Skeletal muscle tissue (tissue), 4 donors: ENCODE data around the gene JMJD7. TPM values are rescaled to one million over a fixed set of nuclear protein-coding genes. Genes with fewer than 3 reads are reported as not detected.

Experiments used
- H3K27ac ChIP-seq: one replicate; pipeline ENCODE4 v1.7.0; 2013; ENCODE audit warnings: mild to moderate bottlenecking, low read depth, low read length, inconsistent platforms
- H3K27me3 ChIP-seq, 3 donors: one replicate each; pipeline ENCODE4 v1.7.0; 2013; ENCODE audit warnings: low read length in 3 of 3; ENCODE audit not compliant: control insufficient read depth in 3 of 3, insufficient read depth in 3 of 3
- H3K36me3 ChIP-seq, 3 donors: one replicate each; pipeline ENCODE4 v1.7.0; 2013; ENCODE audit warnings: low read length in 3 of 3; ENCODE audit not compliant: control insufficient read depth in 3 of 3, insufficient read depth in 3 of 3
- H3K4me1 ChIP-seq, 3 donors: one replicate each; pipeline ENCODE4 v1.7.0; 2013; ENCODE audit warnings: low read length in 3 of 3, mild to moderate bottlenecking in 3 of 3; ENCODE audit not compliant: control insufficient read depth in 3 of 3, insufficient read depth in 3 of 3
- H3K4me3 ChIP-seq, 3 donors: one replicate each; pipeline ENCODE4 v1.7.0; 2013; ENCODE audit warnings: low read length in 3 of 3
- H3K9ac ChIP-seq, 3 donors: one replicate each; pipeline ENCODE4 v1.7.0; 2013; ENCODE audit warnings: low read length in 3 of 3, mild to moderate bottlenecking in 3 of 3, moderate library complexity in 2 of 3, low read depth in 1 of 3
- H3K9me3 ChIP-seq, 3 donors: one replicate each; pipeline ENCODE4 v1.7.0; 2013; ENCODE audit warnings: low read length in 3 of 3; ENCODE audit not compliant: control insufficient read depth in 3 of 3
- total RNA-seq: library from RNA; depleted of rRNA; stranded (reverse); fragments of >200 nt; gene quantifications from one replicate; pipeline ENCODE4 v1.2.3, GENCODE V29; 2014
- donor health status: Osteomylitis.

Gene JMJD7
- total RNA-seq, 1 donor from 2014 or later = 1.0 TPM

DNA sequence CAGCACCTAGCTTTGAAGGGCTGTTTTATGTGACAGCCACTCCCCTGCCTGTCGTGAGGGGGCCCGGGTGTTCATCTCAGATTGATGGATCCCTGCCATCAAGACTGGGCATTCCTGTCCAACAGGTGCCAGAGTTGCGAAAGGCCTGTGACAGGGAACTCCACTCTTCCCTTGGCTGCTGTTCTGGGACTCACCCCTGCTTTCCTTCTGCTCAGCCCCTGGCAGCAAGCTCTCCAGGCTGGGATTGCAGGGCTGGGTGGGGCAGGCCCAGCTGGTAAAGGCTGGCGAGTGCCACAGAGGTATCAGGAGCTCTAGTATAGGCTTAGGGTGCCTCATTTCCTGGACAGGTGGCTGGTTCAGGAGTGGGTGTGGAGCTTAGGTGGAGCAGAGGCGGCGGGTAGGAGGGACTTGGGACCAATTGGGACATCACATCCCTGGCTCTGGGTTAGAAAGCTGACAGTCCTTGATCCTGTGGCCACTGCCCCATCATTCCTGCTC is 10.6 kb downstream of the JMJD7 start, which contains the start of gene PLA2G4B:
PLA2G4B (plus strand) TSS at position 448 of the 498 bp plus-strand sequence. CDS start 67 bp downstream, outside the sequence.
- Histone ChIP-seq H3K36me3 (peaks cover 12 to 18% (median 16%) of the 10 kb centered on the region in 3 donors), H3K27ac (peak within 1 kb of the TSS; percentile 75)

DNA sequence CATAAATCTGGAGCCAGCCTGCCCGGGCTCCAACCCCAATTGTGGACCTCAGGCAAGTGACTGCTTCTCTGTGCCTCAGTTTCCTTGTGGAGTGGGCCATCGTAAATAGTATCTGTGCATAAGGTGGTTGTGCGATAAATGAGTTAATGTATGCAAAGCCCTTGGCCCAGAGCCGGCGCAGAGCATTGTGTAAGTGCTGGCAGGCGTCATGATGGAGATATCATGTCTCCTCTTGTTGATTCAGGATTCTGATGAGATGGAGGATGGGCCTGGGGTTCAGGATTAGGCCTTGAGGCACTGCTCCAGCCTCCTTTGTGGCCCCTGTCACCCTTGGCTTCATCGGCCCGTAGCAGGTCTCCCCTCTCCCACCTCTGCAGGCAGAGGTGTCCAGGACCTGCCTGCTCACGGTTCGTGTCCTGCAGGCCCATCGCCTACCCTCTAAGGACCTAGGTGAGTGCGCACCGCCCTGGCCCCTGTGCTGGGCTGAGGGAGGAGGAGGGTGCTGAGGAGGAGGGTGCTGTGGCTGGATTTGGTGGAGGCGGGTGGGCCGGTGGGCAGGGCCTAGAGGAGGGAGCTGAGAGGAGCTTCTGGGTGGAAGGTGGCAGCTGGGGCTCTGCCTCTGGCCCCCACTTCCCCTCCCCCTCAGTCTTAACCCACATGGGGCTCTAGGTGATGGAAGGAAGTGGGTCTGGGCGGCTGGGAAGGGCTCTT is 12.0 kb downstream of the JMJD7 start:
- H3K27me3 ChIP-seq = no peaks in the 10 kb centered on the region
- no peak overlapping the region for H3K27ac ChIP-seq
- peaks cover 16 to 18% (median 16%) of the 10 kb centered on the region in 3 donors for H3K4me1 ChIP-seq
- H3K36me3 ChIP-seq = peaks cover 15 to 29% (median 17%) of the 10 kb centered on the region in 3 donors
- peak overlapping the region in 1 of 3 donors; percentile 25 for H3K9ac ChIP-seq
- no peaks in the 10 kb centered on the region for H3K9me3 ChIP-seq
- H3K4me3 ChIP-seq = no peak overlapping the region

More for the DNA sequence above, 10.6 kb downstream of the JMJD7 start, which contains the start of gene PLA2G4B:
- Histone ChIP-seq H3K9me3 (no peaks in the 10 kb centered on the region), H3K4me1 (peaks cover 16 to 18% (median 16%) of the 10 kb centered on the region in 3 donors), H3K4me3 (no peak within 1 kb of the TSS), H3K27me3 (no peaks in the 10 kb centered on the region), H3K9ac (peak within 1 kb of the TSS in 1 of 3 donors; percentile 25)

DNA sequence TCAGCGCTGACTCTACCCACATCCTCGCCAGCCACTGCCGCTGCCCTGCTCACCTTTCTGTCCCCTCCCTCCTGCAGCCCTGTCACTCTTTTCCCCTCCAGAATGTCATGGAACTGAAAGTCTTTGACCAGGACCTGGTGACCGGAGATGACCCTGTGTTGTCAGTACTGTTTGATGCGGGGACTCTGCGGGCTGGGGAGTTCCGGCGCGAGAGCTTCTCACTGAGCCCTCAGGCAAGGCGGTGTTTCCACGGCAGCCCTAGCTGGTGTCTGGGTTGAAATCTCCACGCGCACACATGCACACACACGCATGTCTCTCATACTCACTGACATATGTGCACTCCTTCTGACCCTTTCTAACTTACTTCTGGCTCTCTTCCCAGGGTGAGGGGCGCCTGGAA is 12.8 kb downstream of the JMJD7 start:
- H3K36me3 ChIP-seq = peaks cover 15 to 29% (median 20%) of the 10 kb centered on the region in 3 donors
- no peaks in the 10 kb centered on the region for H3K9me3 ChIP-seq
- no peak overlapping the region for H3K4me3 ChIP-seq

DNA sequence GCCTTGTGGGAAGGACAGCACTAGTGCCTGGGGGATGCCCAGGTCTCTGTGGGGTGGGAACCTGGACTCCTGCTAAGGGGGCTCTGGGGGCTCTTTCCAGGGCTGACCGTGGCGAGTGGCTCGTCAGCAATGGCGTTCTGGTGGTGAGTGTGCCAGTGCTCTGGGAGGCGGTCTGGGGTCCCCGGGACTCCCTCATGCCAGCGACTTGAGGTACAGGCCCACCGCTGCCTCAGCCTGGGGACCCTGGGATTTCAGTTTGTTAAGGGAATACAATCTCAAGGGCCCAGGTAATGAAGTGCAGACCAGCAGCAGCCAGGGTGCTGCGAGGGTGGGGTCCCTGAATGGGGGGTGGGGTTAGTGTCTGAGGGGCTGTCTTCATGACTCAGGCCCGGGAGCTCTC is 13.2 kb downstream of the JMJD7 start:
- H3K27me3 ChIP-seq = no peaks in the 10 kb centered on the region
- H3K9me3 ChIP-seq = no peaks in the 10 kb centered on the region
- H3K9ac ChIP-seq = no peak overlapping the region
- H3K27ac ChIP-seq = no peak overlapping the region
- peaks cover 16 to 18% (median 16%) of the 10 kb centered on the region in 3 donors for H3K4me1 ChIP-seq
- H3K36me3 ChIP-seq = peaks cover 15 to 34% (median 24%) of the 10 kb centered on the region in 3 donors
- H3K4me3 ChIP-seq = no peak overlapping the region

More for the DNA sequence above, 12.8 kb downstream of the JMJD7 start:
- no peaks in the 10 kb centered on the region for H3K27me3 ChIP-seq
- H3K4me1 ChIP-seq = peaks cover 16 to 18% (median 16%) of the 10 kb centered on the region in 3 donors
- no peak overlapping the region for H3K27ac ChIP-seq
- H3K9ac ChIP-seq = peak overlapping the region in 1 of 3 donors; percentile 25

DNA sequence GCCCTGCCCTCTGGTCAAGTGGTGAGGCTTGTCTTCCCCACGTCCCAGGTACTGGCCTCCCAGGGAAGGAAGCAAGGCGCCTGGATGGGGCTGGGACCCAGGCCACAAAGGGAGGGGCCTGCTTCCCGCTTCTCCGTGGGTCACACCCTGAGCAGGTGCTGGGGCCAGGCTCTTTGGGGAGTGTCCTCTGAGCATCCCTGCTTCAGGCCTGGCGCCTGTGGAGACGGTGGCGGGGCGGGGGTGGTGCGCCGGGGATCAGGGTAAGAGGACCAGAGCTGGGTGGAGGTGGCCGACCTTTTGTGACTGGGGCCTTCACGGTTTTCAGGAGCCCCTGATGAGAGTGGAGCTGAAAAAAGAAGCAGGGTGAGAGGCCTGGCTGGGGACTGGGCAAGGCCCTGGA is 14.3 kb downstream of the JMJD7 start:
- Histone ChIP-seq H3K36me3 (peaks cover 15 to 39% (median 34%) of the 10 kb centered on the region in 3 donors), H3K9me3 (no peaks in the 10 kb centered on the region), H3K27ac (no peak overlapping the region), H3K27me3 (no peaks in the 10 kb centered on the region), H3K4me1 (peaks cover 16 to 18% (median 16%) of the 10 kb centered on the region in 3 donors), H3K9ac (no peak overlapping the region), H3K4me3 (no peak overlapping the region)

DNA sequence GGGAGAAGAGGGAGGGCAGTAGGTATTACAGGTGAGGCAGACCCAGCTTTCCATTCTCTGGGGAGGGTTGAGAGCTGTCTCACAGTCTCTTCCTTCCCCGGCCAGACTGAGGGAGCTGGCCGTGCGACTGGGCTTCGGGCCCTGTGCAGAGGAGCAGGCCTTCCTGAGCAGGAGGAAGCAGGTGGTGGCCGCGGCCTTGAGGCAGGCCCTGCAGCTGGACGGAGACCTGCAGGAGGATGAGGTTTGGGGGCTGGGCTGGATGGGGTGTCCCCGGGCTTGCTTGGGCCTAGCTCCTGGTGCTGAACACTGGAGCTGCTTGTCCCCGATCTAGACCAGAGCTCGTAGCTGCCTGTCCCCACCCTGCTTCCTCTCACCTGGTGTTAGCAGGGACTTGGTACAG is 15.7 kb downstream of the JMJD7 start:
- peaks cover 9 to 12% (median 10%) of the 10 kb centered on the region in 3 donors for H3K4me1 ChIP-seq
- no peaks in the 10 kb centered on the region for H3K9me3 ChIP-seq
- H3K36me3 ChIP-seq = peaks cover 26 to 52% (median 47%) of the 10 kb centered on the region in 3 donors
- no peaks in the 10 kb centered on the region for H3K27me3 ChIP-seq
- no peak overlapping the region for H3K4me3 ChIP-seq
- no peak overlapping the region for H3K27ac ChIP-seq
- H3K9ac ChIP-seq = no peak overlapping the region

DNA sequence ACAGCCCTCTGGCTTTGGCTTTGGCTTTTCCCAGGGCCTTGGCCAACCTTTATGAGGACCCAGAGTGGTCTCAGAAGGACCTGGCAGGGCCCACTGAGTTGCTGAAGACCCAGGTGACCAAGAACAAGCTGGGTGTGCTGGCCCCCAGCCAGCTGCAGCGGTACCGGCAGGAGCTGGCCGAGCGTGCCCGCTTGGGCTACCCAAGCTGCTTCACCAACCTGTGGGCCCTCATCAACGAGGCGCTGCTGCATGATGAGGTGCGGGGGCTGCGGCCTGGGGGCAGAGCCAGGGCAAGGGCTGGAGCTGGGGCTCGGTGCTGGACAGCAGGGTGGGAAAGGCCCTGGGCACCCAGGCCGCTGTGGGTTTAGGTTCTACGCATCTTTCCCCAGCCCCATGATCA is 16.9 kb downstream of the JMJD7 start:
- Histone ChIP-seq H3K9me3 (no peaks in the 10 kb centered on the region), H3K4me1 (peaks cover 0 to under 1% (median 0%) of the 10 kb centered on the region in 3 donors), H3K27ac (no peak overlapping the region), H3K27me3 (no peaks in the 10 kb centered on the region), H3K9ac (no peak overlapping the region), H3K36me3 (peaks cover 26 to 55% (median 51%) of the 10 kb centered on the region in 3 donors), H3K4me3 (no peak overlapping the region)

DNA sequence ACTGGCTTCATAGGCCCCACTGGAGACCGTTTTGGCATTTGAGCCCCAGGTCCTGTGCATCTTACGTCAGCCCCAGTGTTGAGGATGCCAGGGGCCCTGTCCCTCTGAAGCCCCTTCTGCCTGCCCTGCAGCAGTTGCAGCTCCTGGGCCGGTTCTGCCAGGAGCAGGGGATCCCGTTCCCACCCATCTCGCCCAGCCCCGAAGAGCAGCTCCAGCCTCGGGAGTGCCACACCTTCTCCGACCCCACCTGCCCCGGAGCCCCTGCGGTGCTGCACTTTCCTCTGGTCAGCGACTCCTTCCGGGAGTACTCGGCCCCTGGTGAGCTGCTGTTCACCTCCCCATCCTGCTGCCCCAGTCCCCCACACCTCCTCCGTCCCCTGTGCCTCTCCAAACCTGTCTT is 19.3 kb downstream of the JMJD7 start:
- H3K27me3 ChIP-seq = peaks cover 4 to 7% (median 7%) of the 10 kb centered on the region in 3 donors
- no peaks in the 10 kb centered on the region for H3K9me3 ChIP-seq
- peaks cover 15 to 43% (median 41%) of the 10 kb centered on the region in 3 donors for H3K36me3 ChIP-seq
- no peak overlapping the region for H3K4me3 ChIP-seq
- no peaks in the 10 kb centered on the region for H3K4me1 ChIP-seq
- no peak overlapping the region for H3K27ac ChIP-seq
- H3K9ac ChIP-seq = no peak overlapping the region

DNA sequence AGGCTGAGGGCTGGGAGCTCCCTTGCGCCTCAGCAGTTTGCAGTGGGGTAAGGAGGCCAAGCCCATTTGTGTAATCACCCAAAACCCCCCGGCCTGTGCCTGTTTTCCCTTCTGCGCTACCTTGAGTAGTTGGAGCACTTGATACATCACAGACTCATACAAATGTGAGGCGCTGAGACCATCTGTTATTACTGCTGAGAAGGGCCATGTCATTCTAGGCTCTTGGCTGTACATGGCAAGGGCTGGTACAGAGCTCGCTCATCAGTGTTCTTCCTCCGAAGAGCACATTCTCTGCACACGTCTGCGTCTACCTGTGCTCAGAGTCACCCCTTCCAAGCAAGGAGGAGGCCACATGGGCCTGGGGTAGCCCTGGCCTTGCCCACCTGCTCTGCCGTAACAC is 20.1 kb downstream of the JMJD7 start:
- Histone ChIP-seq H3K27ac (no peak overlapping the region), H3K4me1 (no peaks in the 10 kb centered on the region), H3K9ac (no peak overlapping the region), H3K9me3 (no peaks in the 10 kb centered on the region), H3K4me3 (no peak overlapping the region), H3K36me3 (peaks cover 14 to 43% (median 38%) of the 10 kb centered on the region in 3 donors), H3K27me3 (peaks cover 9 to 14% (median 11%) of the 10 kb centered on the region in 3 donors)

DNA sequence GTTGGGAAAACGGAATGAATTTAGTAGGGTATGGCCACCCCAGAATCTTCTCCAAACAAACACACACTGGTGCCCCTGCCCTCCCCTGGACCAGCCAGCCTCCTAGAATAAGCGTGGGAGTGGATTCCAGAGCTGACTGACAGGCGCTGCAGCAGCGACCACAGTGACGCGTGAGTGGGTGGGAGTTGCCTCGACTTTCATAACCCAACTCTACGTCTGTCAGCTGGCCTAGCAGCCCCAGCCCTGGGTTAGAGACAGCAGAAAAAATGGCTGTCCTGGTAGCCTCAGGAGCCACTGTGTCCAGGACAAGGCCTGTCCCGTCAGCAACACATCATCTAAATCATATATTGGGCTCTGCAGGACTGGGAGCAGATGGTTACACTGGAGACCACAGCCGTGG is 20.7 kb downstream of the JMJD7 start:
- H3K36me3 ChIP-seq = peaks cover 14 to 42% (median 38%) of the 10 kb centered on the region in 3 donors
- no peak overlapping the region for H3K9ac ChIP-seq
- no peaks in the 10 kb centered on the region for H3K4me1 ChIP-seq
- H3K27me3 ChIP-seq = peaks cover 11 to 20% (median 17%) of the 10 kb centered on the region in 3 donors
- no peak overlapping the region for H3K4me3 ChIP-seq
- H3K27ac ChIP-seq = no peak overlapping the region
- H3K9me3 ChIP-seq = no peaks in the 10 kb centered on the region
